Measurements from ENCODE around the gene POLR2L.

- TF ChIP-seq CTCF (IDR thresholded peaks at IDR 0.05; ENCODE audit: low read depth, low read length, poor library complexity, severe bottlenecking) (no peak), EZH2phosphoT487 (IDR thresholded peaks at IDR 0.05; ENCODE audit: borderline replicate concordance, low read length) (no peak)
Measured at GRCh38 chr11:863023-863909, 20.9 kb upstream of the POLR2L start.

Data from DOHH2 (cell line).